ENCODE measurements around the gene NOP58. TPM values are rescaled to one million over a fixed set of nuclear protein-coding genes. Genes with fewer than 3 reads are reported as not detected.

The NOP58 gene
- total RNA-seq, 1 experiment from 2014 or later: 159 TPM

GRCh38 chr2:202322435-202322834, 56.9 kb downstream of the NOP58 start:
- CTCF ChIA-PET: interaction anchor here (0.6 to 1.0 kb wide), 3 partner anchors 8 to 37 kb away, joined by 3 to 7 read pairs (median 4); no protein-coding TSS in a partner anchor
- no peaks in the 10 kb centered on the region for H3K9me3 Mint-ChIP-seq (ENCODE audit: low read depth, unreplicated experiment)
- H3K4me3 Mint-ChIP-seq (ENCODE audit: low read depth, unreplicated experiment): no peak overlapping the region
- H3K4me1 Mint-ChIP-seq (ENCODE audit: low read depth, unreplicated experiment): peaks cover 8% of the 10 kb centered on the region
- no peak for TF ChIP-seq CTCF (IDR thresholded peaks at IDR 0.05; ENCODE audit: unreplicated experiment)
- no peaks in the 10 kb centered on the region for H3K27me3 Mint-ChIP-seq (ENCODE audit: unreplicated experiment)
- H3K36me3 Mint-ChIP-seq (ENCODE audit: insufficient read depth, unreplicated experiment): peaks cover 1% of the 10 kb centered on the region
- intact Hi-C loops (cut with micrococcal nuclease; ENCODE audit: unreplicated experiment): no loop called here
- DNase-seq: no peak
- no TSS peak for BruUV-seq (replicated peaks)
- no peak overlapping the region for H3K27ac Mint-ChIP-seq (ENCODE audit: unreplicated experiment)

GRCh38 chr2:202327858-202328257, 62.3 kb downstream of the NOP58 start:
- H3K27ac Mint-ChIP-seq (ENCODE audit: unreplicated experiment): no peak overlapping the region
- H3K9me3 Mint-ChIP-seq (ENCODE audit: low read depth, unreplicated experiment): no peaks in the 10 kb centered on the region
- CTCF ChIA-PET: no interaction called here
- H3K4me1 Mint-ChIP-seq (ENCODE audit: low read depth, unreplicated experiment): no peaks in the 10 kb centered on the region
- no peaks in the 10 kb centered on the region for H3K27me3 Mint-ChIP-seq (ENCODE audit: unreplicated experiment)
- no peak for DNase-seq
- H3K4me3 Mint-ChIP-seq (ENCODE audit: low read depth, unreplicated experiment): no peak overlapping the region
- intact Hi-C loops (cut with micrococcal nuclease; ENCODE audit: unreplicated experiment): no loop called here
- no TSS peak for BruUV-seq (replicated peaks)
- no peaks in the 10 kb centered on the region for H3K36me3 Mint-ChIP-seq (ENCODE audit: insufficient read depth, unreplicated experiment)
- TF ChIP-seq CTCF (IDR thresholded peaks at IDR 0.05; ENCODE audit: unreplicated experiment): no peak

GRCh38 chr2:202335791-202336467, 70.4 kb downstream of the NOP58 start:
- no peaks in the 10 kb centered on the region for H3K27me3 Mint-ChIP-seq (ENCODE audit: unreplicated experiment)
- CTCF ChIA-PET: interaction anchor here (0.7 kb wide), 1 partner anchor 40 kb away, joined by 5 read pairs; no protein-coding TSS in a partner anchor
- no peak for TF ChIP-seq CTCF (IDR thresholded peaks at IDR 0.05; ENCODE audit: unreplicated experiment)

GRCh38 chr2:202337151-202337550, 71.6 kb downstream of the NOP58 start:
- H3K4me3 Mint-ChIP-seq (ENCODE audit: low read depth, unreplicated experiment): no peak overlapping the region
- no TSS peak for BruUV-seq (replicated peaks)

More at GRCh38 chr2:202335791-202336467, 70.4 kb downstream of the NOP58 start:
- no peak overlapping the region for H3K27ac Mint-ChIP-seq (ENCODE audit: unreplicated experiment)
- H3K4me3 Mint-ChIP-seq (ENCODE audit: low read depth, unreplicated experiment): no peak overlapping the region
- no TSS peak for BruUV-seq (replicated peaks)
- H3K9me3 Mint-ChIP-seq (ENCODE audit: low read depth, unreplicated experiment): no peaks in the 10 kb centered on the region
- no peak for DNase-seq
- intact Hi-C loops (cut with micrococcal nuclease; ENCODE audit: unreplicated experiment): no loop called here
- no peaks in the 10 kb centered on the region for H3K36me3 Mint-ChIP-seq (ENCODE audit: insufficient read depth, unreplicated experiment)
- H3K4me1 Mint-ChIP-seq (ENCODE audit: low read depth, unreplicated experiment): peaks cover 8% of the 10 kb centered on the region

More at GRCh38 chr2:202337151-202337550, 71.6 kb downstream of the NOP58 start:
- no peaks in the 10 kb centered on the region for H3K9me3 Mint-ChIP-seq (ENCODE audit: low read depth, unreplicated experiment)
- intact Hi-C loops (cut with micrococcal nuclease; ENCODE audit: unreplicated experiment): no loop called here
- CTCF ChIA-PET: interaction anchor here (0.6 kb wide), 1 partner anchor 111 kb away, joined by 4 read pairs; no protein-coding TSS in a partner anchor
- no peaks in the 10 kb centered on the region for H3K27me3 Mint-ChIP-seq (ENCODE audit: unreplicated experiment)
- TF ChIP-seq CTCF (IDR thresholded peaks at IDR 0.05; ENCODE audit: unreplicated experiment): no peak
- H3K4me1 Mint-ChIP-seq (ENCODE audit: low read depth, unreplicated experiment): peaks cover 8% of the 10 kb centered on the region
- H3K36me3 Mint-ChIP-seq (ENCODE audit: insufficient read depth, unreplicated experiment): no peaks in the 10 kb centered on the region
- DNase-seq: no peak
- no peak overlapping the region for H3K27ac Mint-ChIP-seq (ENCODE audit: unreplicated experiment)
